ENCODE data around the gene SELE. TPM values are rescaled to one million over a fixed set of nuclear protein-coding genes. Genes with fewer than 3 reads are reported as not detected.

Gene SELE
- total RNA-seq, 2 experiments from 2014 or later, result not detected

Other genes with a start within 250 kb of the SELE start
- gene SLC19A2, start 248.1 kb downstream of the SELE start, total RNA-seq, result 1 to 10 TPM; 4.0 to 5.1 TPM
- gene F5, start 147.6 kb downstream of the SELE start, total RNA-seq, result 10 to 100 TPM; 12.2 to 15.7 TPM
- under 1 TPM; 0.45 to 0.48 TPM for gene SELP, start 104.0 kb downstream of the SELE start, total RNA-seq
- gene SELL, start 22.5 kb downstream of the SELE start, total RNA-seq, result 100 to 1,000 TPM; 568 to 595 TPM
- gene METTL18, start 60.8 kb upstream of the SELE start, total RNA-seq, result 10 to 100 TPM; 13.4 to 18.4 TPM
- gene SCYL3, start 159.8 kb upstream of the SELE start, total RNA-seq, result 10 to 100 TPM; 16.8 to 17.1 TPM

Data from activated CD4-positive, alpha-beta T cell treated with anti-CD3 and anti-CD28 coated beads, Interleukin-2, amount 10 ng/mL, durations not matched to agents 7 days and 5 days (primary cell).